Astrocyte of the spinal cord (primary cell): ENCODE results near the gene HS6ST3.

Source experiments
- DNase-seq: peaks from one replicate; pipeline ENCODE4 v3.0.0; 2011; ENCODE audit warnings: low read depth, low spot score
- H3K4me3 ChIP-seq: 2 replicates; pipeline ENCODE4 v1.5.1; 2011; ENCODE audit warnings: low read depth, mild to moderate bottlenecking, low read length, moderate library complexity
- CTCF ChIP-seq: IDR thresholded peaks from 2 replicates; pipeline ENCODE4 v1.5.1; 2012; ENCODE audit warnings: low read depth, mild to moderate bottlenecking, low read length, inconsistent platforms
- in situ Hi-C: cut with HindIII; loops from 2 replicates; pipeline ENCODE4 v1.10.0; 2017; ENCODE audit warnings: low sequenced_read_pairs

HS6ST3 gene

GRCh38 chr13:96667294-96668018, 577.5 kb downstream of the HS6ST3 start:
- DNase-seq, result no peak
- no peak overlapping the region for H3K4me3 ChIP-seq
- no peak for TF ChIP-seq CTCF
- in situ Hi-C loops, result no loop called here

DNA sequence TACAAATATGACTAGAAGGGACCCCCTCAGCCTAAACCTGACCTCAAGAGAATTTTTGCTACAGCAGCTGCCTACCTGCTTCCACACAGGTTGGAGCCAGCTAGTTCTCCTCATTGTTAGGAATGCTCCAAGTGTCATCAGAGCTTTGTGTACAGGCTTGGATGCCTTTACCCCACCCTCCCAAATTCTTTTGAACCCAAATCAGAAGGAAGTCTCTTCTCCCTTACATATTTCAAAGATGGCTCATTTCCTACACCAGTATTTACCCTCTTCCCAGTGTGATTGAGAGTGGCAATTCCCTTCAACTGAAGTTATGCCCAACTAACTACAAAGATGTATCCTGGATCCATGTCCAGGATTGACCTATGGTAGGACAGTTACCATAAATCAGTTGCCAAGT, 581.2 kb downstream of the HS6ST3 start:
- in situ Hi-C loops, result no loop called here
- H3K4me3 ChIP-seq, result no peak overlapping the region
- DNase-seq, result no peak
- no peak for TF ChIP-seq CTCF

- no peak overlapping the region for H3K4me3 ChIP-seq
- no peak for DNase-seq
- TF ChIP-seq CTCF, result no peak
- in situ Hi-C loops, result no loop called here
Observed at GRCh38 chr13:96672016-96672415, 582.1 kb downstream of the HS6ST3 start.

DNA sequence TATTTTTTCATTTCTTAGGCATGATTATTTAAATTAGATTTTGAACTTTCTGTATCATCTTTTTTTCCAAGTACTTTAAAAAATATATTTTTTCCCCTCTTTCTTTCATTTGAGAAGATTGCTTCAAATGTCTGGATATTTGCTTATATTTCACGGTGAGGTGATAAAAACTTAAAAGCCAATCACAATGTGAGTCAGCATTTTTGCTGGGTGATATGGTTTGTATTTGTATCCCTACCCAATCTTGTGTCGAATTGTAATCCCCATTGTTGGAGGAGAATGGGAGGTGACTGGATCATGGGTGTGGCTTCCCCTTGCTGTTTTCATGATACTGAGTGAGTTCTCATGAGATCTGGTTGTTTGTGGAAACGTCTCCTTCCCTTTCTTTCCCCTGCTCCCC, 583.9 kb downstream of the HS6ST3 start:
- no peak for DNase-seq

GRCh38 chr13:96677029-96677428, 587.1 kb downstream of the HS6ST3 start:
- no peak overlapping the region for H3K4me3 ChIP-seq
- in situ Hi-C loops, result no loop called here
- DNase-seq, result no peak
- TF ChIP-seq CTCF, result no peak

More for the DNA sequence above, 583.9 kb downstream of the HS6ST3 start:
- no peak overlapping the region for H3K4me3 ChIP-seq
- in situ Hi-C loops, result no loop called here
- TF ChIP-seq CTCF, result no peak

- TF ChIP-seq CTCF, result no peak
- no peak for DNase-seq
- in situ Hi-C loops, result no loop called here
- no peak overlapping the region for H3K4me3 ChIP-seq
Observed at GRCh38 chr13:96678801-96679200, 588.9 kb downstream of the HS6ST3 start.
